Measurements from ENCODE around the gene COPG1.

The COPG1 gene

GRCh38 chr3:129305592-129306091 lies 56.2 kb downstream of the COPG1 start:
- H3K4me3 ChIP-seq (ENCODE audit: low read depth, low read length) = peak overlapping the region; percentile 22
- in situ Hi-C loops (cut with HindIII; ENCODE audit: low sequenced_read_pairs) = no loop called here
- peak; percentile 43 for DNase-seq (ENCODE audit: low read depth)
- no peak for TF ChIP-seq CTCF (IDR thresholded peaks at IDR 0.05; ENCODE audit: low read depth, low read length, missing control alignments)

DNA sequence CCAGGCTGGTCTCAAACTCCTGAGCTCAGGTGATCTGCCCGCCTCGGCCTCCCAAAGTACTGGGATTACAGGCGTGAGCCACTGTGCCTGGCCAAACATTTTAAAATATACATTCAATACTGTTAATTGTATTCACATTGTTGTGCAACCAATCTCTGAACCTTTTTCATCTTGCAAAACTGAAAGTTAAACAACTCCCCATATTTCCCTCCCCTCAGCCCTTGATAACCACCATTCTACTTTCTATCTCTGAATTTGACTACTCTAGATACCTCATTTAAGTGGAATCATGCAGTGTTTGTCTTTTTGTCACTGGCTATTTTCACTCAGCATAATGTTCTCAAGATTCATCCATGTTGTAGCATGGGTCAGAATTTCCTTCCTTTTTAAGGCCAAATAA lies 59.2 kb downstream of the COPG1 start:
- in situ Hi-C loops (cut with HindIII; ENCODE audit: low sequenced_read_pairs) = no loop called here
- no peak for DNase-seq (ENCODE audit: low read depth)
- H3K4me3 ChIP-seq (ENCODE audit: low read depth, low read length) = no peak overlapping the region
- TF ChIP-seq CTCF (IDR thresholded peaks at IDR 0.05; ENCODE audit: low read depth, low read length, missing control alignments) = no peak

GRCh38 chr3:129310111-129311011 lies 61.0 kb downstream of the COPG1 start:
- TF ChIP-seq CTCF (IDR thresholded peaks at IDR 0.05; ENCODE audit: low read depth, low read length, missing control alignments) = no peak
- DNase-seq (ENCODE audit: low read depth) = no peak
- no peak overlapping the region for H3K4me3 ChIP-seq (ENCODE audit: low read depth, low read length)
- in situ Hi-C loops (cut with HindIII; ENCODE audit: low sequenced_read_pairs) = no loop called here

DNA sequence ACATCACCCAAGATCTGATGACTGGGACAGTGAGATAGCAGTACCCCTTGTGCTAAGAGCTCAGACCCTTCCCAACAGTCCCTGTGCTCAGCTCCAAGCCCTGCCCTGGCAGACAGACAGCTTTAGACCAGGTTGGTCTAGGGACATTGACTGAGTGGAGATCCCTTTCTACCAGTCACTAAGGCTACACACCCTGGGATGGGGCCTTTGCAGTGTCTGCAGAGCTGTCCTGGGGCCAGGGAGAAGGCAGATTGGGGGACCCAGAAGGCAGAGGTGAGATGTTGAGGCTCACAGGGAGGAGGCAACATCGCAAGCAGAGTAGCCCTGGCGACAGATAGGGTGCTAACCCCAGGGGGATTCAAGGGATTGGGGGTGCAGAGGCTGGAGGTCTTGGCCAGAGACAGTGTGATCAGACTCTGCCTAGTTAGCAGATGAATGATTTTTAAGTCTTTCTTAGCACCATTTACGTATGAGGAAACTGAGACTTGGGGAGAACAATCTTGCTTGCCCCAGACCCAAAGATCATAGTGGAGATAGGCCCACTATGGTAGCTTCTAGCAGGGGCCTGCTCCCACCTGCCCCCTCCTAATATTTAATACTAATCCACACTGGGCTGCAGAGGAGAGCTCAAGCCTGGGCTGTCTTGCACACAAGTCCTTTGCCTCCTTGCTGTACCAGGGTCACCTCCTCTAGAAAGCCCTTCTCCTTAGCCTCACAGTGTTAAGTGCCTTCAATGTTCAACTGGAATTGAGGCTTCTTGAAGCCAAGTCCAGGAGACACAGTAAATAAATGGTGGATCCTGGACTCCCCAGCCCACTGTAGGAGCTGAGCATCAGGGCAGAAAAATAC lies 61.9 kb downstream of the COPG1 start:
- no peak overlapping the region for H3K4me3 ChIP-seq (ENCODE audit: low read depth, low read length)

DNA sequence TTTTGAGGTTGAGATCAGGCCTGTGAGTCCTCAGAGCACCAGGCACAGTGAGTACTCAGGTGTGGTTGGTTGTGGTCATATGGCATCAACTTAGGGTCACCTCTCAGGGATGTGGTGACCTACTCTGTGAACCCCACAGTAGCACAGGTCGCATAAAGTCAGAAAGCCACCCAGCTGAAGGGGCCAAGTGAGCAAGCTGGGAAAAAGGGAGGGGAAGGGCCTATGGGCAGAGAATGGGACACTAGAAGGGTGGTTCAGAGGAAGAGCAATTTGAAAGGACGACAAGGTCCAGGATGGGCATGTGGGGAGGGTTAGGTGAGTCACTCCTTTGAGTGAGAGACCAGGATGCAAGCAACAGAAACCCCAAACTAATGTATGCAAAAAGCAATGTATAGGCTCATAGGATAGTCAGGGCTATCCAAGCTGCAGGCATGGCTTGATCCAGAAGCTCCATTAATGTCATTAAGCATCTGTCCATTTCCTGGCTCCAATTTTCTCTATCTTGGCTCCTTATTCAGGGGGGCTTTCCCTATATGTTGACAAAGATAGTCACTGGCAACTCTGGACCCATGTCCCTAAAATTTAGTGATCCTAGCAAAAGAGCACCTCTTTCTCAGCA lies 62.7 kb downstream of the COPG1 start:
- no peak for TF ChIP-seq CTCF (IDR thresholded peaks at IDR 0.05; ENCODE audit: low read depth, low read length, missing control alignments)
- no peak for DNase-seq (ENCODE audit: low read depth)
- in situ Hi-C loops (cut with HindIII; ENCODE audit: low sequenced_read_pairs) = no loop called here
- no peak overlapping the region for H3K4me3 ChIP-seq (ENCODE audit: low read depth, low read length)

More for the DNA sequence above, 61.9 kb downstream of the COPG1 start:
- no peak for DNase-seq (ENCODE audit: low read depth)
- TF ChIP-seq CTCF (IDR thresholded peaks at IDR 0.05; ENCODE audit: low read depth, low read length, missing control alignments) = no peak
- in situ Hi-C loops (cut with HindIII; ENCODE audit: low sequenced_read_pairs) = no loop called here

Measured in astrocyte of the cerebellum (primary cell).